H1 (cell line): ENCODE data around the gene SOBP. TPM values are rescaled to one million over a fixed set of nuclear protein-coding genes. Genes with fewer than 3 reads are reported as not detected.

Source experiments
- CTCF ChIA-PET: fragments of 300-600 bp; sonication (Branson Sonifier 250); formaldehyde crosslinking; loops from one replicate; lab custom pipeline; 2021; ENCODE audit not compliant: partially characterized antibody; lab: Charles Lee
- POLR2A ChIA-PET: fragments of 300-600 bp; sonication (Branson Sonifier 250); formaldehyde crosslinking; loops from one replicate; lab custom pipeline; 2021; ENCODE audit warnings: inconsistent platforms; ENCODE audit not compliant: partially characterized antibody; lab: Charles Lee
- DNase-seq, 2 experiments: peaks; one replicate each; pipeline versions ENCODE4 v3.0.0 to v3.0.0-alpha.2; 2010 to 2022; ENCODE audit warnings: low spot score in 2 of 2, low read depth in 1 of 2, mixed read lengths in 1 of 2
- FAIRE-seq: peaks from 2 replicates; lab custom pipeline; 2011; peaks lifted over from hg19 to GRCh38; lab: Jason Lieb, UNC
- H2AFZ ChIP-seq: 2 replicates; pipeline ENCODE4 v1.8.1; 2012; ENCODE audit warnings: low read length, inconsistent platforms
- H2AK5ac ChIP-seq: 2 replicates; pipeline ENCODE4 v1.6.1; 2013; ENCODE audit warnings: low read depth, low read length
- H2BK120ac ChIP-seq: replicated peaks from 2 replicates; pipeline ENCODE3; 2013; ENCODE audit warnings: low read depth, low read length, inconsistent platforms
- H2BK12ac ChIP-seq: 2 replicates; pipeline ENCODE4 v1.6.1; 2013; ENCODE audit warnings: low read depth, low read length
- H2BK15ac ChIP-seq: 2 replicates; pipeline ENCODE4 v1.6.1; 2013; ENCODE audit warnings: low read length
- H2BK20ac ChIP-seq: 2 replicates; pipeline ENCODE4 v1.6.1; 2013; ENCODE audit warnings: low read length
- H2BK5ac ChIP-seq: 2 replicates; pipeline ENCODE4 v1.6.1; 2013; ENCODE audit warnings: low read depth, low read length
- H3K14ac ChIP-seq: 2 replicates; pipeline ENCODE4 v1.6.1; 2013; ENCODE audit warnings: inconsistent platforms; ENCODE audit not compliant: insufficient read length
- H3K18ac ChIP-seq: 2 replicates; pipeline ENCODE4 v1.6.1; 2013; ENCODE audit warnings: low read length; ENCODE audit errors: extremely low read depth
- H3K23ac ChIP-seq: 2 replicates; pipeline ENCODE4 v1.6.1; 2013; ENCODE audit warnings: inconsistent platforms; ENCODE audit not compliant: insufficient read length
- H3K23me2 ChIP-seq: 2 replicates; pipeline ENCODE4 v1.6.1; 2013; ENCODE audit warnings: low read depth, low read length
- H3K27ac ChIP-seq: 2 replicates; pipeline ENCODE4 v1.6.1; 2011; ENCODE audit warnings: low read depth, low read length, inconsistent platforms
- H3K27me3 ChIP-seq, 4 experiments: replicated peaks in 1 of 4; 1 replicate in 1 of 4; 2 replicates in 3 of 4; pipeline versions ENCODE4 v1.6.1 to v1.8.1; 2011 to 2013; ENCODE audit warnings: low read length in 3 of 4, mild to moderate bottlenecking in 3 of 4, inconsistent platforms in 2 of 4, mixed read lengths in 2 of 4, moderate library complexity in 1 of 4; ENCODE audit not compliant: control insufficient read depth in 3 of 4, insufficient read depth in 3 of 4; ENCODE audit errors: extremely low read depth in 1 of 4
- H3K36me3 ChIP-seq, 4 experiments: 2 replicates each; pipeline versions ENCODE4 v1.6.1 to v1.8.1; 2011 to 2013; ENCODE audit warnings: mild to moderate bottlenecking in 4 of 4, low read length in 3 of 4, moderate library complexity in 2 of 4, control low read depth in 1 of 4, inconsistent platforms in 1 of 4; ENCODE audit not compliant: insufficient read depth in 4 of 4, control insufficient read depth in 2 of 4
- H3K4ac ChIP-seq: replicated peaks from 2 replicates; pipeline ENCODE3; 2013; ENCODE audit warnings: low read length, low read depth, mixed read lengths, inconsistent platforms; ENCODE audit not compliant: insufficient read length
- H3K4me1 ChIP-seq, 4 experiments: replicated peaks in 1 of 4; 1 replicate in 1 of 4; 2 replicates in 3 of 4; pipeline versions ENCODE4 v1.6.1 to v1.8.1; 2011 to 2013; ENCODE audit warnings: low read length in 3 of 4, inconsistent platforms in 2 of 4, mixed read lengths in 1 of 4; ENCODE audit not compliant: insufficient read depth in 4 of 4, control insufficient read depth in 3 of 4
- H3K4me2 ChIP-seq, 2 experiments: 2 replicates each; pipeline versions ENCODE4 v1.6.1 to v1.8.1; 2011 to 2013; ENCODE audit warnings: low read depth in 2 of 2, low read length in 2 of 2, control low read depth in 1 of 2, inconsistent platforms in 1 of 2, mild to moderate bottlenecking in 1 of 2; ENCODE audit not compliant: insufficient read depth in 1 of 2
- H3K4me3 ChIP-seq, 4 experiments: fragments of 200-600, 300-600 bp in 1 of 4; sonication (generic), shearing (Covaris generic), sonication (Bioruptor Twin) in 1 of 4; 2 replicates each; pipeline versions ENCODE4 v1.5.1 to v1.8.1; 2011 to 2016; ENCODE audit warnings: low read length in 4 of 4, low read depth in 3 of 4, control low read depth in 2 of 4, inconsistent platforms in 2 of 4, mild to moderate bottlenecking in 2 of 4, mixed read lengths in 1 of 4, moderate library complexity in 1 of 4; ENCODE audit not compliant: insufficient read depth in 2 of 4; ENCODE audit errors: extremely low read depth in 1 of 4
- H3K56ac ChIP-seq: replicated peaks from 2 replicates; pipeline ENCODE3; 2013; ENCODE audit warnings: low read depth, mild to moderate bottlenecking, mixed read lengths, low read length, inconsistent platforms; ENCODE audit not compliant: insufficient read length
- H3K79me1 ChIP-seq: 2 replicates; pipeline ENCODE4 v1.6.1; 2013; ENCODE audit warnings: low read depth, low read length, control low read depth
- H3K79me2 ChIP-seq, 2 experiments: 2 replicates each; pipeline versions ENCODE4 v1.6.1 to v1.8.1; 2012 to 2013; ENCODE audit warnings: low read length in 2 of 2, mild to moderate bottlenecking in 2 of 2, inconsistent platforms in 1 of 2; ENCODE audit not compliant: insufficient read depth in 2 of 2, control insufficient read depth in 1 of 2
- H3K9ac ChIP-seq, 4 experiments: replicated peaks in 1 of 4; 1 replicate in 1 of 4; 2 replicates in 3 of 4; pipeline versions ENCODE4 v1.6.1 to v1.8.1; 2011 to 2013; ENCODE audit warnings: low read depth in 3 of 4, low read length in 3 of 4, control low read depth in 2 of 4, mild to moderate bottlenecking in 2 of 4, moderate library complexity in 2 of 4, inconsistent platforms in 1 of 4; ENCODE audit errors: extremely low read depth in 1 of 4
- H3K9me3 ChIP-seq, 2 experiments: 2 replicates each; pipeline versions ENCODE4 v1.6.1 to v1.8.1; 2012 to 2013; ENCODE audit warnings: mild to moderate bottlenecking in 2 of 2, moderate library complexity in 2 of 2, control low read depth in 1 of 2, inconsistent platforms in 1 of 2, low read depth in 1 of 2, low read length in 1 of 2, mixed read lengths in 1 of 2; ENCODE audit not compliant: insufficient read depth in 2 of 2
- H4K20me1 ChIP-seq, 2 experiments: replicated peaks in 1 of 2; 2 replicates each; pipeline versions ENCODE3 to v1.8.1; 2011 to 2013; ENCODE audit warnings: inconsistent platforms in 2 of 2, low read length in 2 of 2, mild to moderate bottlenecking in 1 of 2; ENCODE audit not compliant: insufficient read depth in 2 of 2, control insufficient read depth in 1 of 2
- H4K5ac ChIP-seq: 2 replicates; pipeline ENCODE4 v1.6.1; 2013; ENCODE audit warnings: low read length, low read depth, mixed read lengths, inconsistent platforms; ENCODE audit not compliant: insufficient read length
- H4K8ac ChIP-seq: 2 replicates; pipeline ENCODE4 v1.8.0; 2013; ENCODE audit warnings: mild to moderate bottlenecking, moderate library complexity, low read length, inconsistent platforms; ENCODE audit not compliant: insufficient read depth; ENCODE audit errors: extremely low read depth
- H4K91ac ChIP-seq: replicated peaks from 2 replicates; pipeline ENCODE3; 2013; ENCODE audit warnings: low read length, mixed read lengths, inconsistent platforms; ENCODE audit not compliant: insufficient read length
- GABPA ChIP-seq: IDR thresholded peaks from 2 replicates; pipeline ENCODE4 v1.6.1; 2011; ENCODE audit warnings: mild to moderate bottlenecking, low read length, moderate library complexity, borderline replicate concordance; ENCODE audit not compliant: insufficient read depth
- WGBS, 2 experiments: shearing (Covaris generic) in 1 of 2; methylation state at CpG; one replicate each; pipeline versions ENCODE4 v1.1.6 to v1.1.7; 2013 to 2015; ENCODE audit warnings: low lambda C conversion rate in 2 of 2, mixed read lengths in 2 of 2, inconsistent platforms in 1 of 2, low coverage in 1 of 2, missing lambda C conversion rate in 1 of 2; ENCODE audit not compliant: insufficient replicate concordance in 2 of 2, insufficient coverage in 1 of 2, insufficient read length in 1 of 2; ENCODE audit errors: extremely low coverage in 1 of 2, missing lambda C conversion rate in 1 of 2; 5-methylcytosine and 5-hydroxymethylcytosine counted together
- polyA plus RNA-seq, 7 experiments: library from polyadenylated mRNA; depleted of rRNA in 3 of 7; stranded (reverse) in 5 of 7; unstranded in 2 of 7; fragments of >200 nt in 5 of 7; fragments of 200-250 nt in 2 of 7; gene quantifications; 1 replicate in 5 of 7; 2 replicates in 1 of 7; 4 replicates in 1 of 7; pipeline versions ENCODE4 v1.2.1 to v1.2.3, GENCODE V29; 2011 to 2013; ENCODE audit warnings: missing spikeins in 2 of 7, mixed read lengths in 2 of 7
- total RNA-seq: library from RNA; stranded (reverse); fragmentation: NEBNext Ultra II Directional; extraction: Animal tissue kit (Norgen Biotek cat#: 25700); gene quantifications from 2 replicates; pipeline ENCODE4 v1.2.1, GENCODE V29; 2021

The SOBP gene
- total and polyA plus RNA-seq, 2 of the 8 experiments (the other 6 are each of a cell fraction or from before 2014, with no cell fraction given), result 0.45 to 6.2 TPM

DNA sequence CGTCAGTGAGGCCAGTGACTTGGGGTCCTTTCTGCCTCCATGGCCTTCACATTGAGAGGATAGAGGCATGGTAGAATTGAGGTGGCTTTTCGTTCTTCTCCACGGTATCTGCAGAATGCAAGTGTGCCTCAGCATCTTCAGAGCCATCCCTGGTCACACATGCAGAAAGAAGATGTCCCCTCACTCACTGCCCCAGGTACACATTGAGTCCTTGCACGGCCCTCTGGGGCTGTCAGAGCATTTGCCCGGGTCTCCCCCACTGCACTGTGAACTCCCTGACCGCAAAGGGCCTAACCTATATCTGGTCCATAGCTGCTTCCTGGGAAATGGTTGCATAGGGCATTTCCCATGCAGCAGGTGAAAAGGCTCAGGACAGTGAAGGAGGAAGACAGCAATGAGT, 218.5 kb downstream of the SOBP start:
- no peak for DNase-seq
- H3K79me2 ChIP-seq, result no peaks in the 10 kb centered on the region
- no peak overlapping the region for H3K4me3 ChIP-seq
- H3K56ac ChIP-seq, result no peak overlapping the region
- no peak overlapping the region for H3K4me2 ChIP-seq
- no peaks in the 10 kb centered on the region for H4K20me1 ChIP-seq
- no peak overlapping the region for H3K18ac ChIP-seq
- H3K23me2 ChIP-seq, result no peaks in the 10 kb centered on the region
- no peaks in the 10 kb centered on the region for H3K9me3 ChIP-seq
- no peak overlapping the region for H4K5ac ChIP-seq
- H4K91ac ChIP-seq, result no peak overlapping the region
- CTCF ChIA-PET, result interaction anchor here (0.8 to 2.1 kb wide), 6 partner anchors 13 to 138 kb away, joined by 3 to 10 read pairs (median 4); no protein-coding TSS in a partner anchor
- H2BK5ac ChIP-seq, result no peak overlapping the region
- no peak overlapping the region for H2BK12ac ChIP-seq
- no peak for TF ChIP-seq GABPA
- TF ChIP-seq, all 59 proteins: peak for 0
- no peaks in the 10 kb centered on the region for H3K79me1 ChIP-seq
- H2AK5ac ChIP-seq, result no peak overlapping the region
- no peak overlapping the region for H2BK20ac ChIP-seq
- FAIRE-seq, result no peak
- H3K4me1 ChIP-seq, result peaks cover 0 to 3% (median 0%) of the 10 kb centered on the region in 4 experiments; a peak in 3 of 7 replicates
- WGBS, 2 experiments, result 81% methylated on average over 6 of the region's 6 CpGs; no CpG with 5 or more reads in 1 of the 2 experiments
- no peak overlapping the region for H3K23ac ChIP-seq
- H3K36me3 ChIP-seq, result no peaks in the 10 kb centered on the region
- H3K27ac ChIP-seq, result no peak overlapping the region
- H3K14ac ChIP-seq, result no peak overlapping the region
- no peak overlapping the region for H3K9ac ChIP-seq
- H2BK15ac ChIP-seq, result no peak overlapping the region
- POLR2A ChIA-PET, result no interaction called here
- H3K4ac ChIP-seq, result no peak overlapping the region
- H2BK120ac ChIP-seq, result no peak overlapping the region
- H3K27me3 ChIP-seq, result no peaks in the 10 kb centered on the region
- H4K8ac ChIP-seq, result no peak overlapping the region
- no peak overlapping the region for H2AFZ ChIP-seq
